Measurements from ENCODE around the gene KCNQ1OT1. TPM values are rescaled to one million over a fixed set of nuclear protein-coding genes. Genes with fewer than 3 reads are reported as not detected.

Gene KCNQ1OT1
- total RNA-seq, 4 donors from 2014 or later: 0.16 to 0.61 (median 0.30) TPM

DNA sequence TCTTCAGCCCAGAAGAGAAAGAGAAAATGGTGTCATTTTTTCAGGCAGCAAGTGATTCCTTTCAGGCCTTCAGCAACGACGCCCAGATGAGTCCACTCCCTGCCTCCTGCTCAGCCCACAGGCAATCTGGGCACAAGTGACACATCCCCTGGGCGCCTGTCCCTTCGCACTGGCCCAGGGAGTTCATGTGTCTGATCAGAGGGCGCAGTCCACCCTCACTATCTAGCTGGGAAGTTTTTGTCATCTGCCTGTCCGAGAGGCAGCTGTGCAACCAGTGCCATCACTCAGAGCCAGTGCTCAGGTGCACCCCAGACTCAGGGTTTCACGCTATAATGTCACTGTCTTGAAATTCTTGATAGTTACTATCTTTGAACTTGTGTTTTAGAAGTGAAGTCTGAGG, 1.4 kb upstream of the KCNQ1OT1 start:
- peak in 1 of 2 donors; percentile 24 for TF ChIP-seq POLR2A (IDR thresholded peaks at IDR 0.05)
- TF ChIP-seq, protein P1, sequence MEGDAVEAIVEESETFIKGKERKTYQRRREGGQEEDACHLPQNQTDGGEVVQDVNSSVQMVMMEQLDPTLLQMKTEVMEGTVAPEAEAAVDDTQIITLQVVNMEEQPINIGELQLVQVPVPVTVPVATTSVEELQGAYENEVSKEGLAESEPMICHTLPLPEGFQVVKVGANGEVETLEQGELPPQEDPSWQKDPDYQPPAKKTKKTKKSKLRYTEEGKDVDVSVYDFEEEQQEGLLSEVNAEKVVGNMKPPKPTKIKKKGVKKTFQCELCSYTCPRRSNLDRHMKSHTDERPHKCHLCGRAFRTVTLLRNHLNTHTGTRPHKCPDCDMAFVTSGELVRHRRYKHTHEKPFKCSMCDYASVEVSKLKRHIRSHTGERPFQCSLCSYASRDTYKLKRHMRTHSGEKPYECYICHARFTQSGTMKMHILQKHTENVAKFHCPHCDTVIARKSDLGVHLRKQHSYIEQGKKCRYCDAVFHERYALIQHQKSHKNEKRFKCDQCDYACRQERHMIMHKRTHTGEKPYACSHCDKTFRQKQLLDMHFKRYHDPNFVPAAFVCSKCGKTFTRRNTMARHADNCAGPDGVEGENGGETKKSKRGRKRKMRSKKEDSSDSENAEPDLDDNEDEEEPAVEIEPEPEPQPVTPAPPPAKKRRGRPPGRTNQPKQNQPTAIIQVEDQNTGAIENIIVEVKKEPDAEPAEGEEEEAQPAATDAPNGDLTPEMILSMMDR (IDR thresholded peaks at IDR 0.05 in 4 of 5, conservative IDR thresholded peaks at IDR 0.05 in 1 of 5): no peak
- in situ Hi-C loops (cut with MboI; ENCODE audit: low sequenced_read_pairs in 4 of 4) (no loop called here), intact Hi-C loops (cut with DNase I; ENCODE audit: low total_unique reads) (loop anchor here (2.0 to 5.0 kb wide), 2 partner anchors 169 to 184 kb away; partner anchors contain the start of gene CDKN1C)
- no peak overlapping the region for H3K4me3 ChIP-seq
- no peaks in the 10 kb centered on the region for H3K27me3 ChIP-seq
- DNase-seq: peak in 1 of 2 donors; percentile 64
- peaks cover 17 to 18% of the 10 kb centered on the region in 2 donors for H3K4me1 ChIP-seq
- ATAC-seq: peak in 1 of 2 donors; percentile 26
- H3K36me3 ChIP-seq: no peaks in the 10 kb centered on the region
- peak overlapping the region; percentile 89 to 97 (median 92) for H3K27ac ChIP-seq
- H3K9me3 ChIP-seq: no peaks in the 10 kb centered on the region

DNA sequence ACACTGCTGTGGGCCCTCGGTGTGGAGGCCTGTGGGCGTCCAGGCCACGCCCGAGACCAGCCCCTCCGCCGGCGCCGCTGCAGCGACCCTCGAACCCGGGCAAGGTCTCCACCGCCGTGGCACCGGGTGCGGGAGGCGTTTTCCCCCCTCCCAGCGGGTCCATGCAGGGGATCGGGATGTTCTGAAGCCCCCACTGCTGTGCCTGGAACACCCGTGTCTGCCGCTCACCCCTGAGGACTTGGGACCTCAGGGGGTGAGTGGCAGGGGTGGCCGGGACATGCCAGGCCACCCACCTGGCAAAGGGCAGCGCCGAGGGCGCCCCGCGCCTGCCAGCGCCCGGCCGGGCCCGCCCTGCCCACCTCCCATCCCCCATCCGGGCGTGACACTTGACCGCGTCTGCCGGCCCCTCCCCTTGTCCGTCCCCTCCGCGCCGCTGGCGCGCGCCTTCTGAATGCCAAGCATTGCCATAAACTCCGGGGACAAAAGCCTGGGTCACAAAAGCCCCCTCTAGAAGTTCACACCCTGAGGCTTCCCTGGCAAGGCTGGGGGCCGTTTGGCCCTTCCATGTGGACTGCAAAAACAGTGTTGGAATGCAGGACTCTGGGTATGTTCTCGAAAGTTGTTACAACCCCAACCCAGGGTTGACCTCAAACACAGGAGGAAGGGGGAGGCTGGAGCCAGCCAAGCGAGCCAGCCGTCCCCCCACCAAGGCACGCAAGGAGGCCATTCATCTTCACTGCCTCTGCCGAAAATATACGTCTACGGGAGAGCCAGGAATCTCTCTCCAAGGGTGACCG, 819 bp upstream of the KCNQ1OT1 start:
- ATAC-seq (peak; percentile 41 to 67), DNase-seq (peak; percentile 54 to 75)
- peaks cover 18 to 20% of the 10 kb centered on the region in 2 donors for H3K4me1 ChIP-seq
- H3K27me3 ChIP-seq: no peaks in the 10 kb centered on the region
- H3K4me3 ChIP-seq: peak overlapping the region; percentile 68 to 82 (median 74)
- intact Hi-C loops (cut with DNase I; ENCODE audit: low total_unique reads): loop anchor here (1.0 to 5.0 kb wide), 3 partner anchors 79 to 184 kb away; partner anchors contain the start of gene CDKN1C
- no peaks in the 10 kb centered on the region for H3K36me3 ChIP-seq
- peak overlapping the region; percentile 89 to 97 (median 92) for H3K27ac ChIP-seq
- in situ Hi-C loops (cut with MboI; ENCODE audit: low sequenced_read_pairs in 4 of 4): no loop called here
- no peaks in the 10 kb centered on the region for H3K9me3 ChIP-seq
- TF ChIP-seq POLR2A (IDR thresholded peaks at IDR 0.05): peak; percentile 57 to 74
- TF ChIP-seq, protein P1 (IDR thresholded peaks at IDR 0.05 in 4 of 5, conservative IDR thresholded peaks at IDR 0.05 in 1 of 5): no peak

DNA sequence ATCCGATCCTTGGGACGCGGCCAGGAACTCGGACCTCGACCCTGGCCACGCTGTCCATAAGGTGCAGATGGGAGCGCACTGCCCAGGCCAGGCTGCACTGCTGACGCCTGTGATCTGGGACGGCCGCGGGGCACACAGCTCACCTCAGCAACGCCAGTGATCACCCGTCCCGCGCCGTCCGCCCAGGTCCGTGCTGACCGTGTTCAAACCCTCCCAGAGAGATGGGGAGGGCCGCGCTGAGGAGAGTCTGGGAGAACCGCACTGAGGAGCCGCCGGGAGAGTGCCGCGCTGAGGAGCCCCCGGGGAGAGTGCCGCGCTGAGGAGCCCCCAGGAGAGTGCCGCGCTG, 636 bp downstream of the KCNQ1OT1 start:
- peak overlapping the region; percentile 73 to 91 (median 78) for H3K4me3 ChIP-seq
- TF ChIP-seq, protein P1 (IDR thresholded peaks at IDR 0.05 in 4 of 5, conservative IDR thresholded peaks at IDR 0.05 in 1 of 5): no peak
- TF ChIP-seq POLR2A (IDR thresholded peaks at IDR 0.05): no peak
- peak in 1 of 2 donors; percentile 4 for ATAC-seq
- in situ Hi-C loops (cut with MboI; ENCODE audit: low sequenced_read_pairs in 4 of 4): loop anchor here in 3 of 4 donors (25.0 kb wide), 1 partner anchor 188 kb away; the partner anchor contains the start of gene CDKN1C (in 3 of the 3)
- DNase-seq: peak in 1 of 2 donors; percentile 24
- peak overlapping the region; percentile 86 to 93 (median 89) for H3K27ac ChIP-seq
- peaks cover 22 to 28% of the 10 kb centered on the region in 2 donors for H3K4me1 ChIP-seq
- H3K36me3 ChIP-seq: no peaks in the 10 kb centered on the region
- H3K27me3 ChIP-seq: no peaks in the 10 kb centered on the region
- intact Hi-C loops (cut with DNase I; ENCODE audit: low total_unique reads): no loop called here
- H3K9me3 ChIP-seq: no peaks in the 10 kb centered on the region

DNA sequence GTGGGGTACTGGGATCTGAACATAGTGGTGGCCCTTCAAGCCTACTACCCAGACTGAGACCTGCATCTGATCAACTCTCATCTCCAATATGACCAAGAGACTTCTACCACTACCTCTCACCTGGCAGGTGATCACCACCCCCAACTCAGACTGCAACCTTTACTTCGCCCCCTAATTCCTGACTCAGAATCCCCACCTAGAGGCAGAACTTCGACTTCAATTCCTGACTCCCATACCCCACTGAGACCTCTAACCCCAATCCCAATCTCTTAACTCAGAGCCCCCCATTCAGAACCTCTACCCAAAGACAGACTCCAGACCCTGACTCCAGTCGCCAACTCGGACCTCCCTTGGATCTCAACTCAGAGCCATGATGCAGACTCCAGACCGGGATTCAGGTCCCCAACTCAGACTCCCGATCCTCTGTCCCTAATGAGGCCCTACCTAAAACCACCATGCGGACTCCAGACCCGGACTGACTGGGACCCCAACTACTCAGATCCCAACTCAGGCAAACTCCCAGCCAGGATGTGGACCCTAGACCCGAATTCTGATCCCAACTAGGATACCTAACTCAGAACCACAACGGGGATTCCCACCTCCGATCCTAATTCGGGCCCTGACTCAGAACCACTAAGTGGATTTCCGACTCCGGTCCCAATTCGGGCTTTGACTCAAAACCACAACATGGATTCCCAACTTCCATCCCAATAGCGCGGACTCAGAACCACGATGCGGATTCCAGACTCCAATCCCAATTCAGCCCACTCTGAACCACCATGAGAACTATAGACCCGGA, 1.2 kb downstream of the KCNQ1OT1 start:
- Histone ChIP-seq H3K36me3 (no peaks in the 10 kb centered on the region), H3K27ac (peak overlapping the region; percentile 86 to 93 (median 89)), H3K27me3 (no peaks in the 10 kb centered on the region), H3K9me3 (no peaks in the 10 kb centered on the region), H3K4me1 (peaks cover 22 to 32% of the 10 kb centered on the region in 2 donors), H3K4me3 (peak overlapping the region; percentile 73 to 91 (median 78))
- TF ChIP-seq, protein P1 (IDR thresholded peaks at IDR 0.05 in 4 of 5, conservative IDR thresholded peaks at IDR 0.05 in 1 of 5): no peak
- TF ChIP-seq POLR2A (IDR thresholded peaks at IDR 0.05): no peak
- in situ Hi-C loops (cut with MboI; ENCODE audit: low sequenced_read_pairs in 4 of 4): loop anchor here in 3 of 4 donors (25.0 kb wide), 1 partner anchor 189 kb away; the partner anchor contains the start of gene CDKN1C (in 3 of the 3)
- intact Hi-C loops (cut with DNase I; ENCODE audit: low total_unique reads): no loop called here
- ATAC-seq (no peak), DNase-seq (peak in 1 of 2 donors; percentile 10)

All from gastrocnemius medialis (tissue), 4 donors.